Measurements from ENCODE around the gene TLR4. TPM values are rescaled to one million over a fixed set of nuclear protein-coding genes. Genes with fewer than 3 reads are reported as not detected.

TLR4 gene
- total RNA-seq, 1 donor from 2014 or later, result 13.6 TPM

DNA sequence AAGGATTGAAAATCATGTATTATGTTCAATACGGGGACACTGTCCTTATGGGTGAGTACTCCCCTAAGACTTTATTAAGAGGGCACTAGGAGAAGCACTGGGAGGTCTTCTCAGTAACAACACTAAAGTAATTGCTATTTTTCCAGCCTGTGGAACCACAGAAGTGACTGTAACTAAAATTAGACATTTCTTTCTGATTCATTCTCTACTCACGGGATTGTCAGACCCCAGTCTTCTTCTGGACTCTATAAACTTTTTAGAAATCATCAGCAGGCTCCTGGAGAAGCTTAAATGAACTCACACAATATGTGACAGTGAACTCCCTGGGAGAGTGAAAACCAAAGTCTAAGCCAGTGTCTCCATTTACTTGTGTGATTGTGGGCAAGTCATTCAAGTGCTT lies 14.5 kb downstream of the TLR4 start:
- Mint-ChIP-seq H3K27ac (ENCODE audit: unreplicated experiment) (peak overlapping the region; percentile 25), H3K4me1 (ENCODE audit: low read depth) (peaks cover 38% of the 10 kb centered on the region), H3K36me3 (ENCODE audit: low read depth) (peaks cover 4% of the 10 kb centered on the region), H3K4me3 (ENCODE audit: unreplicated experiment) (no peak overlapping the region), H3K9me3 (ENCODE audit: low read depth) (no peaks in the 10 kb centered on the region), H3K27me3 (ENCODE audit: low read depth) (no peaks in the 10 kb centered on the region)
- no peak for DNase-seq (ENCODE audit: low spot score)
- TF ChIP-seq CTCF (IDR thresholded peaks at IDR 0.05), result no peak

GRCh38 chr9:117719161-117719920 lies 15.1 kb downstream of the TLR4 start:
- Mint-ChIP-seq H3K9me3 (ENCODE audit: low read depth) (no peaks in the 10 kb centered on the region), H3K27ac (ENCODE audit: unreplicated experiment) (peak overlapping the region; percentile 25), H3K4me1 (ENCODE audit: low read depth) (peaks cover 44% of the 10 kb centered on the region), H3K36me3 (ENCODE audit: low read depth) (peaks cover 4% of the 10 kb centered on the region), H3K27me3 (ENCODE audit: low read depth) (no peaks in the 10 kb centered on the region), H3K4me3 (ENCODE audit: unreplicated experiment) (no peak overlapping the region)
- no peak for TF ChIP-seq CTCF (IDR thresholded peaks at IDR 0.05)
- no peak for DNase-seq (ENCODE audit: low spot score)

DNA sequence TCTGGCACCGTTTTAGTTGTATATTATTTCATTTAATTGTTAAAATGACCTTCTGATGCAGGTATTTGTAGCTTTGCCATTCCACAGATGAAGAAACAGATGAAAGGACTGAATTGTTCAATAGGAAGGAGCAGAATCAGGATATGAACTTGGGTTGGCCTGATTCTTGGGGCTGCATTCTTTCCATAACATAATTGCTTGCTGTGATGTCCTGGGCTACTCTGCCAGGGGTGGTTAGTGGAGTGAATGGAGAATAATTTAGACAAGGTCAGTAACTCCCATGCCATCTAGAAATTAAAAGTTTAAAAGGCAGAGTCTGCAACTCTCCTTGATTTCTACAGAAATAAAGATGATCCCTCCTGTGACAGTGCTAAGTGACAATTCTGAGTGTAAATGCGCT lies 15.9 kb downstream of the TLR4 start:
- Mint-ChIP-seq H3K27ac (ENCODE audit: unreplicated experiment) (no peak overlapping the region), H3K4me1 (ENCODE audit: low read depth) (peaks cover 45% of the 10 kb centered on the region), H3K9me3 (ENCODE audit: low read depth) (no peaks in the 10 kb centered on the region)

GRCh38 chr9:117720555-117720954 lies 16.4 kb downstream of the TLR4 start:
- no peaks in the 10 kb centered on the region for H3K27me3 Mint-ChIP-seq (ENCODE audit: low read depth)
- H3K9me3 Mint-ChIP-seq (ENCODE audit: low read depth), result no peaks in the 10 kb centered on the region
- peaks cover 45% of the 10 kb centered on the region for H3K4me1 Mint-ChIP-seq (ENCODE audit: low read depth)
- no peak overlapping the region for H3K27ac Mint-ChIP-seq (ENCODE audit: unreplicated experiment)
- H3K4me3 Mint-ChIP-seq (ENCODE audit: unreplicated experiment), result no peak overlapping the region
- no peak for TF ChIP-seq CTCF (IDR thresholded peaks at IDR 0.05)
- no peaks in the 10 kb centered on the region for H3K36me3 Mint-ChIP-seq (ENCODE audit: low read depth)
- no peak for DNase-seq (ENCODE audit: low spot score)

More for the DNA sequence above, 15.9 kb downstream of the TLR4 start:
- no peak for TF ChIP-seq CTCF (IDR thresholded peaks at IDR 0.05)
- H3K27me3 Mint-ChIP-seq (ENCODE audit: low read depth), result no peaks in the 10 kb centered on the region
- peaks cover 4% of the 10 kb centered on the region for H3K36me3 Mint-ChIP-seq (ENCODE audit: low read depth)
- no peak overlapping the region for H3K4me3 Mint-ChIP-seq (ENCODE audit: unreplicated experiment)
- no peak for DNase-seq (ENCODE audit: low spot score)

DNA sequence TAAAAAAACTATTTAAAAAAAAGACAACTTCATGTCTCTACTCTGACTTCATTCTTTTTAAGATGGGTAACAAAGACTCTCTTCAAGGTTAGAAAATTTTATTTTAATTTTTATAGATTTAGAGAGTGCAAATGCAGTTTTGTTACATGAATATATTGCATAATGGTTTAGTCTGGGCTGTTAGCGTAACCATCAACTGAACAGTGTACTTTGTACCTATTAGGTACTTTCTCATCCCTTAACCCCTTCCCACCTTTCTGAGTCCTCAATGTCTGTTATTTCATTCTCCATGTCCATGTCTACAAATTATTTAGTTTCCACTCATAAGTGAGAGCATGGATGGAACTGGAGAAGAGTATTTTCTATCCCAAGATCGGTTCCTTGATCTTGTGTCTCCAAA lies 16.8 kb downstream of the TLR4 start:
- Mint-ChIP-seq H3K27me3 (ENCODE audit: low read depth) (no peaks in the 10 kb centered on the region), H3K4me3 (ENCODE audit: unreplicated experiment) (no peak overlapping the region), H3K9me3 (ENCODE audit: low read depth) (no peaks in the 10 kb centered on the region), H3K27ac (ENCODE audit: unreplicated experiment) (no peak overlapping the region), H3K36me3 (ENCODE audit: low read depth) (no peaks in the 10 kb centered on the region), H3K4me1 (ENCODE audit: low read depth) (peaks cover 45% of the 10 kb centered on the region)
- DNase-seq (ENCODE audit: low spot score), result no peak
- no peak for TF ChIP-seq CTCF (IDR thresholded peaks at IDR 0.05)
